ENCODE results near the gene SCGB3A1.
A peak's percentile ranks its signal among the peaks of the same experiment; 100 is the strongest.

Gene SCGB3A1

GRCh38 chr5:180625125-180625790 is 34.0 kb upstream of the SCGB3A1 start:
- no peak for DNase-seq

GRCh38 chr5:180624587-180624986 is 33.3 kb upstream of the SCGB3A1 start:
- no peak for DNase-seq

GRCh38 chr5:180623844-180624243 is 32.5 kb upstream of the SCGB3A1 start:
- DNase-seq: no peak

- no peak for DNase-seq
Measured at GRCh38 chr5:180623411-180623834, 32.1 kb upstream of the SCGB3A1 start.

- DNase-seq: no peak
Measured at GRCh38 chr5:180622910-180623309, 31.6 kb upstream of the SCGB3A1 start.

GRCh38 chr5:180621311-180621710 is 30.0 kb upstream of the SCGB3A1 start:
- no peak for DNase-seq

- no peak for DNase-seq
Measured at GRCh38 chr5:180620014-180620413, 28.7 kb upstream of the SCGB3A1 start.

- no peak for DNase-seq
Measured at GRCh38 chr5:180619563-180619915, 28.2 kb upstream of the SCGB3A1 start.

- peak; percentile 19 for DNase-seq
Measured at GRCh38 chr5:180618829-180619562, 27.7 kb upstream of the SCGB3A1 start.

GRCh38 chr5:180618487-180618828 is 27.2 kb upstream of the SCGB3A1 start:
- DNase-seq: no peak

- no peak for DNase-seq
Measured at GRCh38 chr5:180613814-180614188, 22.5 kb upstream of the SCGB3A1 start.

GRCh38 chr5:180613188-180613813 is 22.0 kb upstream of the SCGB3A1 start:
- DNase-seq: no peak

GRCh38 chr5:180612683-180613082 is 21.4 kb upstream of the SCGB3A1 start:
- DNase-seq: no peak

GRCh38 chr5:180611140-180611850 is 20.0 kb upstream of the SCGB3A1 start:
- DNase-seq: no peak

GRCh38 chr5:180609817-180610550 is 18.7 kb upstream of the SCGB3A1 start:
- DNase-seq: no peak

- no peak for DNase-seq
Measured at GRCh38 chr5:180609386-180609785, 18.1 kb upstream of the SCGB3A1 start.

- DNase-seq: no peak
Measured at GRCh38 chr5:180608572-180609310, 17.4 kb upstream of the SCGB3A1 start.

GRCh38 chr5:180607861-180608571 is 16.7 kb upstream of the SCGB3A1 start:
- no peak for DNase-seq

- DNase-seq: no peak
Measured at GRCh38 chr5:180606215-180606785, 15.0 kb upstream of the SCGB3A1 start.

GRCh38 chr5:180605554-180606214 is 14.4 kb upstream of the SCGB3A1 start:
- DNase-seq: peak; percentile 56

GRCh38 chr5:180604271-180604670 is 13.0 kb upstream of the SCGB3A1 start:
- DNase-seq: no peak

Measured in CD4-positive, alpha-beta T cell treated with Interleukin-12 subunit alpha and Interleukin-12 subunit beta, for 1 hour (primary cell).